ENCODE measurements around the gene CA6.

DNA sequence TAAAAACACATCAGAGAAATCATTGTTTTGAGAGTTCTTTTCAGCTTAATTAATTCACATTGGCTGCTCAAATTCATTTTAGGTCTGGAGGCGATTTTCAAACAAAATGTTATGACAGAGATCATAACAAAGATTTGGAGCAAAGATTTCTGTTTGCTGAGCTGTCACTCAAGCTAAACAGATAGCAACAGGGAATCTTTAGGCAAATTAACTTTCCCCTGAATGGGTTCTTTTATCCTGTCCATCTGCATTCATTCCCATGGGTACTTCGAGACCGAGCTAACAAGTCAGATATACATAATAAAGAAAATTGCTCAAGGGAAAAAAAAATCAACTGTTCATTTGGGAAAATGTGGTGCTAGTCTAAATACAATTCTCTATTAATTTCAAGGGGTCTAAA lies 30.2 kb upstream of the CA6 start:
- TF ChIP-seq, protein P1, sequence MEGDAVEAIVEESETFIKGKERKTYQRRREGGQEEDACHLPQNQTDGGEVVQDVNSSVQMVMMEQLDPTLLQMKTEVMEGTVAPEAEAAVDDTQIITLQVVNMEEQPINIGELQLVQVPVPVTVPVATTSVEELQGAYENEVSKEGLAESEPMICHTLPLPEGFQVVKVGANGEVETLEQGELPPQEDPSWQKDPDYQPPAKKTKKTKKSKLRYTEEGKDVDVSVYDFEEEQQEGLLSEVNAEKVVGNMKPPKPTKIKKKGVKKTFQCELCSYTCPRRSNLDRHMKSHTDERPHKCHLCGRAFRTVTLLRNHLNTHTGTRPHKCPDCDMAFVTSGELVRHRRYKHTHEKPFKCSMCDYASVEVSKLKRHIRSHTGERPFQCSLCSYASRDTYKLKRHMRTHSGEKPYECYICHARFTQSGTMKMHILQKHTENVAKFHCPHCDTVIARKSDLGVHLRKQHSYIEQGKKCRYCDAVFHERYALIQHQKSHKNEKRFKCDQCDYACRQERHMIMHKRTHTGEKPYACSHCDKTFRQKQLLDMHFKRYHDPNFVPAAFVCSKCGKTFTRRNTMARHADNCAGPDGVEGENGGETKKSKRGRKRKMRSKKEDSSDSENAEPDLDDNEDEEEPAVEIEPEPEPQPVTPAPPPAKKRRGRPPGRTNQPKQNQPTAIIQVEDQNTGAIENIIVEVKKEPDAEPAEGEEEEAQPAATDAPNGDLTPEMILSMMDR (IDR thresholded peaks at IDR 0.05): no peak
- TF ChIP-seq POLR2A (IDR thresholded peaks at IDR 0.05) (no peak), POLR2AphosphoS5 (IDR thresholded peaks at IDR 0.05) (no peak)

Measured in breast epithelium (tissue), 3 donors.